Tibial nerve (tissue), 4 donors: Measurements from ENCODE around the gene SMPD2. TPM values are rescaled to one million over a fixed set of nuclear protein-coding genes. Genes with fewer than 3 reads are reported as not detected.

Experiments used
- DNase-seq, 2 donors: peaks; one replicate each; pipeline ENCODE4 v3.0.0-alpha.2; 2019; ENCODE audit warnings: low spot score in 2 of 2
- H3K27ac ChIP-seq, 4 donors: fragments of 200-600 bp; sonication (generic) in 3 of 4; one replicate each; pipeline ENCODE4 v1.5.1; 2017 to 2019; ENCODE audit warnings: mild to moderate bottlenecking in 1 of 4
- H3K27me3 ChIP-seq, 2 donors: fragments of 200-600 bp; sonication (generic) in 1 of 2; one replicate each; pipeline versions ENCODE4 v1.5.1 to v1.6.0; 2017 to 2019
- H3K36me3 ChIP-seq, 3 donors: fragments of 200-600 bp; sonication (generic); one replicate each; pipeline ENCODE4 v1.5.1; 2018 to 2019
- H3K4me1 ChIP-seq, 4 donors: fragments of 200-600 bp; sonication (generic) in 3 of 4; one replicate each; pipeline ENCODE4 v1.5.1; 2017 to 2019
- H3K4me3 ChIP-seq, 4 donors: fragments of 200-600 bp; sonication (generic) in 3 of 4; one replicate each; pipeline ENCODE4 v1.5.1; 2017 to 2019; ENCODE audit warnings: mild to moderate bottlenecking in 1 of 4, moderate library complexity in 1 of 4
- H3K9me3 ChIP-seq, 4 donors: fragments of 200-600 bp; sonication (generic) in 3 of 4; one replicate each; pipeline ENCODE4 v1.5.1; 2017 to 2019
- EP300 ChIP-seq, 2 donors: sonication (generic); formaldehyde crosslinking; IDR thresholded peaks; one replicate each; pipeline ENCODE4 v1.6.1; 2017; ENCODE audit warnings: antibody characterized with exemption in 2 of 2, mild to moderate bottlenecking in 1 of 2
- POLR2A ChIP-seq, 2 donors: fragments of 450-650 bp; IDR thresholded peaks; one replicate each; pipeline ENCODE4 v1.6.1; 2017; ENCODE audit warnings: antibody characterized with exemption in 2 of 2, mild to moderate bottlenecking in 2 of 2, moderate library complexity in 2 of 2
- WGBS, 2 donors: methylation state at CpG; one replicate each; pipeline ENCODE4 v1.1.5; 2018; 5-methylcytosine and 5-hydroxymethylcytosine counted together
- total RNA-seq, 4 donors: library from RNA; depleted of rRNA; stranded (reverse); fragments of >200 nt; gene quantifications; one replicate each; pipeline ENCODE4 v1.1.0, GENCODE V29; 2016
- TF ChIP-seq, protein P1 (sequence below), 5 experiments: fragments of 200-600 bp in 3 of 5; fragments of 450-650 bp in 2 of 5; sonication (generic) in 3 of 5; IDR thresholded peaks; one replicate each; pipeline ENCODE4 v1.5.1; 2016 to 2019; ENCODE audit warnings: antibody characterized with exemption in 5 of 5, mild to moderate bottlenecking in 3 of 5, moderate library complexity in 2 of 5

SMPD2 gene
- total RNA-seq, 4 donors from 2014 or later, result 12.6 to 32.4 (median 17.1) TPM

DNA sequence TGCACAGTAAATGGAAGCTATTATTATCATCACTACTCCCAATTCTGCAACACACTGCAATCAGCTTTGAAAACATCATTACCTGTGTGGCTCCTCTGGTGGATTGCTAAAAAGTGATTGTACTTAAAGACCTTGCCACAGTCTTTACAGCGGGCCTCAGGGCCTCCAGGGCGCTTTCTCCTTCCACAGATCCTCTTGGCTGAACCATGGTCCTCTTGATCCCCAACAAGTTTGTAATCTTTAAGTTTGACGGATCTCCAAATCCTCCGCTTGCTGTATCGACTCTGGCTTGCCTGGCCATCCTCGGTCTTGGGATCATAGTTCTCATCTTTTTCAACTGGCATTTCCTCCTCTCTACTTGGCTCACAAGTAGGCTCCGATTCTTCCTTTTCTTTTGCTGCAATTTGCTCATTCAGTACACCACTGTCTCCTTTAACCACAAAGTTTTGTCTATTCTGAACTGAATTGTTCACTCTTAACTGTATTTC lies 40.5 kb downstream of the SMPD2 start:
- no peak for TF ChIP-seq POLR2A (IDR thresholded peaks at IDR 0.05)
- TF ChIP-seq, protein P1, sequence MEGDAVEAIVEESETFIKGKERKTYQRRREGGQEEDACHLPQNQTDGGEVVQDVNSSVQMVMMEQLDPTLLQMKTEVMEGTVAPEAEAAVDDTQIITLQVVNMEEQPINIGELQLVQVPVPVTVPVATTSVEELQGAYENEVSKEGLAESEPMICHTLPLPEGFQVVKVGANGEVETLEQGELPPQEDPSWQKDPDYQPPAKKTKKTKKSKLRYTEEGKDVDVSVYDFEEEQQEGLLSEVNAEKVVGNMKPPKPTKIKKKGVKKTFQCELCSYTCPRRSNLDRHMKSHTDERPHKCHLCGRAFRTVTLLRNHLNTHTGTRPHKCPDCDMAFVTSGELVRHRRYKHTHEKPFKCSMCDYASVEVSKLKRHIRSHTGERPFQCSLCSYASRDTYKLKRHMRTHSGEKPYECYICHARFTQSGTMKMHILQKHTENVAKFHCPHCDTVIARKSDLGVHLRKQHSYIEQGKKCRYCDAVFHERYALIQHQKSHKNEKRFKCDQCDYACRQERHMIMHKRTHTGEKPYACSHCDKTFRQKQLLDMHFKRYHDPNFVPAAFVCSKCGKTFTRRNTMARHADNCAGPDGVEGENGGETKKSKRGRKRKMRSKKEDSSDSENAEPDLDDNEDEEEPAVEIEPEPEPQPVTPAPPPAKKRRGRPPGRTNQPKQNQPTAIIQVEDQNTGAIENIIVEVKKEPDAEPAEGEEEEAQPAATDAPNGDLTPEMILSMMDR (IDR thresholded peaks at IDR 0.05), result no peak
- TF ChIP-seq EP300 (IDR thresholded peaks at IDR 0.05), result no peak
- H3K4me3 ChIP-seq, result no peak overlapping the region
- WGBS, 2 donors, result 94 to 96% methylated on average over 7 of the region's 7 CpGs
- H3K4me1 ChIP-seq, result peaks cover 3 to 73% (median 38%) of the 10 kb centered on the region in 4 donors
- no peak overlapping the region for H3K27ac ChIP-seq
- no peak for DNase-seq
- H3K27me3 ChIP-seq, result no peaks in the 10 kb centered on the region
- peaks cover 0 to 36% (median 0%) of the 10 kb centered on the region in 3 donors for H3K36me3 ChIP-seq
- H3K9me3 ChIP-seq, result no peaks in the 10 kb centered on the region

DNA sequence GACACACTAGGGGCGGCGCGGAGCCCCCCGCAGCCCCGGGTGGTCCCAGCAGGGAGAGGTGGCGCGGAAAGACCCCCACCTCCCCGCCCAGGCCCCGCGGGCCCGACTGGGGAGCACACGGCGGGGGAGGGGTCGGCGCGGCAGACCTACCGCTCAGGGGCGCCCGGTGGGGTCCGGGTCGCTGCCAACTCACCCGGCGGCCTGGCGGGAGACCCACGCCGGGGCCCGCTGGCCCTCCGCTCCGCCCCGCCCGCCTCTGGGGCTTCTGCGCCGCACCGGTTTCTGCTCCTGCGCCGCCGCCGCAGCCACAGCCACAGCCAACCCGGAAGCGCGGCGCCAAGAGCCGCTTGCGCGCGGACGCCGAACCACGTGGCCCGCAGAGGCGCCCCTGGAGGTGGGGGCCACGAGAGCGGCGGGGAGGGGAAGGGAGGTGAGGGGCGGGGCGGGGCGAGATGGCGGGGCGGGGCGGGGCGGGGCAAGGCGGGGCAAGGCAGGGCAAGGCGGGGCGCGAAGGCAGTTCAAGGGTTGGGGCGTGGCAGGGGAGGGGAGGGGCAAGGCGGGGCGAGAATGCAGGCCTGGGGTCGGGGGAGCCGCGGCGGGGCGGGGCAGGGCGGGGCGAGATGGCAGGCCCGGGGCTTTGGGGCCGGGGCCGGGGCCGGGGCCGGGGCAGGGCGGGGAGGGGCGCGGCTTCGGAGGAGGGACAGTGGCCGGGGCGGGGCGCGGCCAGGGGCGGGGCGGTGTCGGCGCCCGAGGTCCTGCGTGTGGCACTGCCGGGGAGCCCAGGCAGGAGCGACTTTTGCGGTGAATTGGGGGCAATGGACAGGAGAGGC lies 42.6 kb downstream of the SMPD2 start, which contains the start of gene ZBTB24:
TSS of gene ZBTB24 (minus strand) at position 315 of the 830 bp plus-strand sequence. CDS start 1,193 bp downstream, outside the sequence.
- H3K27ac ChIP-seq, result peak within 1 kb of the TSS; percentile 80 to 96 (median 90)
- peaks cover 3 to 52% (median 34%) of the 10 kb centered on the region in 4 donors for H3K4me1 ChIP-seq
- no peaks in the 10 kb centered on the region for H3K27me3 ChIP-seq
- H3K4me3 ChIP-seq, result peak within 1 kb of the TSS; percentile 80 to 100 (median 88)
- WGBS, 2 donors, result 0% methylated on average over 12 to 16 of the region's 97 CpGs
- peak; percentile 78 to 81 for DNase-seq
- H3K9me3 ChIP-seq, result no peaks in the 10 kb centered on the region
- H3K36me3 ChIP-seq, result peaks cover 0 to 17% (median 0%) of the 10 kb centered on the region in 3 donors
- peak; percentile 50 to 71 for TF ChIP-seq POLR2A (IDR thresholded peaks at IDR 0.05)
- TF ChIP-seq, protein P1 (IDR thresholded peaks at IDR 0.05), result peak in 2 of 5 experiments; percentile 9 to 15
- peak in 1 of 2 donors; percentile 75 for TF ChIP-seq EP300 (IDR thresholded peaks at IDR 0.05)

DNA sequence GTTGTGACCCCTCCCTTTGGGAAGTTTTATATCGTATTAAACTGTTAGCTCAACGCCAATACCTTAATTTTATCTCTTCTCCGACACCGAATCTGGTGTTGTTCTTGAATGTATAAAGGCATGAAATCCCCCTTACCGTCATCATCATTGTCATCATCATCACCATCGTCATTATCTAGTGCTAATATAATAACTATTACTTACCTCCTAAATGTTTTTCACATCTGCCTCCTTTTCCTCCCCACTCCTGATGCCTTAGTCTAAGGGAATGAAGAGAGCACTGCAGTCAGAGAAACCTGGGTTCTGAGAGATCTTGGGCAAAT lies 43.2 kb downstream of the SMPD2 start:
- Histone ChIP-seq H3K4me3 (peak overlapping the region in 3 of 4 donors; percentile 34 to 100 (median 80)), H3K36me3 (peaks cover 0 to 17% (median 0%) of the 10 kb centered on the region in 3 donors), H3K27ac (peak overlapping the region in 3 of 4 donors; percentile 62 to 96 (median 82)), H3K9me3 (no peaks in the 10 kb centered on the region), H3K27me3 (no peaks in the 10 kb centered on the region), H3K4me1 (peaks cover 3 to 47% (median 31%) of the 10 kb centered on the region in 4 donors)
- TF ChIP-seq, protein P1 (IDR thresholded peaks at IDR 0.05), result no peak
- TF ChIP-seq POLR2A (IDR thresholded peaks at IDR 0.05), result no peak
- no peak for TF ChIP-seq EP300 (IDR thresholded peaks at IDR 0.05)
- 1 to 2% methylated on average over 6 of the region's 6 CpGs for WGBS, 2 donors
- no peak for DNase-seq

DNA sequence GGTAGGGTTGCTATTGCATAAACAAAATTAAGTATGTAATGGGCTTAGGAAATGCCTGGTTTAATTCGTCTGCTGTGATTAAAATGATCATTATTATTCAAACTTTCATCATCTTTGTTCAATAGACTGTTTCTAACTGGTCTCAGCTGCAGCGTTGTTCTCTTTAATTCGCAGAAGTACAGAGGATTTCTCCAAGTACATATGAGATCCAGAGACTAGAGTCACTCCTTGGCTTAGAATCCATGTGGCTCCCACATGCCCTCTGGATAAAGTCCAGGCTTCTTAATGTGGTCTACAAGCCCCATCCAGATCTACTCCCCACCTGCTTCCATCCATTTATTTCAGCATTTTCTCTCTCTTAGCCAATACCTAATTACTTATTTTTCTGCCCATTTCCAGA lies 43.6 kb downstream of the SMPD2 start:
- H3K9me3 ChIP-seq, result no peaks in the 10 kb centered on the region
- H3K4me1 ChIP-seq, result peaks cover 3 to 42% (median 29%) of the 10 kb centered on the region in 4 donors
- WGBS, 2 donors, result 22 to 25% methylated on average over 3 of the region's 3 CpGs
- TF ChIP-seq EP300 (IDR thresholded peaks at IDR 0.05) (no peak), POLR2A (IDR thresholded peaks at IDR 0.05) (no peak)
- TF ChIP-seq, protein P1 (IDR thresholded peaks at IDR 0.05), result no peak
- no peaks in the 10 kb centered on the region for H3K27me3 ChIP-seq
- H3K36me3 ChIP-seq, result peaks cover 0 to 17% (median 0%) of the 10 kb centered on the region in 3 donors
- no peak for DNase-seq
- peak overlapping the region in 2 of 4 donors; percentile 80 to 100 for H3K4me3 ChIP-seq
- H3K27ac ChIP-seq, result peak overlapping the region in 3 of 4 donors; percentile 62 to 96 (median 82)
